K562 (cell line): ENCODE results near the gene CD48. TPM values are rescaled to one million over a fixed set of nuclear protein-coding genes. Genes with fewer than 3 reads are reported as not detected.

Experiments used
- ATAC-seq: fragments of 200-7000 bp; cut with Tn5 transposase; 3 replicates; pipeline ENCODE4 v1.9.1; 2020; ENCODE audit warnings: moderate library complexity
- BruUV-seq: library from RNA; stranded (reverse); fragments of 400-500 nt; replicated peaks from 2 replicates; lab custom pipeline; 2021; lab: Mats Ljungman, UMichigan
- CTCF ChIA-PET: fragments of 300-600 bp; formaldehyde crosslinking; extraction: SDS; loops from one replicate; lab custom pipeline; 2021; ENCODE audit warnings: low intra/inter-chr PET ratio; lab: Yijun Ruan, JAX
- POLR2A ChIA-PET: fragments of 300-600, 350-650 bp; sonication (Branson Sonifier 250); formaldehyde crosslinking; extraction: SDS; loops from one replicate; lab custom pipeline; 2021; ENCODE audit warnings: antibody characterized with exemption, inconsistent platforms; lab: Yijun Ruan, JAX
- DNase-seq, 4 experiments: peaks; one replicate each; pipeline versions ENCODE4 v3.0.0 to v3.0.0-alpha.2; 2011 to 2018; ENCODE audit warnings: low spot score in 3 of 4, mixed read lengths in 3 of 4; ENCODE audit errors: extremely low read depth in 1 of 4
- FAIRE-seq: peaks from 2 replicates; lab custom pipeline; 2011; peaks lifted over from hg19 to GRCh38; lab: Jason Lieb, UNC
- H2AFZ ChIP-seq: 2 replicates; pipeline ENCODE4 v1.6.0; 2011; ENCODE audit warnings: low read depth, low read length, control low read depth, inconsistent platforms
- H3K27ac ChIP-seq: fragments of 200-600 bp; 3 replicates; pipeline ENCODE4 v1.8.0; 2011; ENCODE audit warnings: low read depth, mild to moderate bottlenecking, control low read depth, inconsistent platforms, low read length, moderate library complexity, mixed read lengths; ENCODE audit errors: extremely low read depth
- H3K27me3 ChIP-seq, 2 experiments: fragments of 300-600 bp in 1 of 2; 2 replicates in 1 of 2; 3 replicates in 1 of 2; pipeline versions ENCODE4 v1.6.0 to v1.8.0; 2011; ENCODE audit warnings: inconsistent platforms in 2 of 2, low read length in 2 of 2, mild to moderate bottlenecking in 1 of 2, mixed read lengths in 1 of 2, moderate library complexity in 1 of 2; ENCODE audit not compliant: control insufficient read depth in 2 of 2, insufficient read depth in 2 of 2
- H3K36me3 ChIP-seq: fragments of 300-600 bp; 3 replicates; pipeline ENCODE4 v1.8.0; 2011; ENCODE audit warnings: mild to moderate bottlenecking, low read length, inconsistent platforms; ENCODE audit not compliant: control insufficient read depth, insufficient read depth
- H3K4me1 ChIP-seq, 2 experiments: fragments of 200-600 bp in 1 of 2; replicated peaks in 1 of 2; 2 replicates in 1 of 2; 3 replicates in 1 of 2; pipeline versions ENCODE4 v1.5.1 to v1.8.0; 2011; ENCODE audit warnings: inconsistent platforms in 2 of 2, low read length in 2 of 2, mild to moderate bottlenecking in 1 of 2, mixed read lengths in 1 of 2, moderate library complexity in 1 of 2; ENCODE audit not compliant: control insufficient read depth in 2 of 2, insufficient read depth in 2 of 2
- H3K4me2 ChIP-seq: 2 replicates; pipeline ENCODE4 v1.6.1; 2011; ENCODE audit warnings: low read length, control low read depth, inconsistent platforms, mixed read lengths; ENCODE audit not compliant: insufficient read depth
- H3K4me3 ChIP-seq: fragments of 200-600 bp; sonication (generic), shearing (Covaris generic); 2 replicates; pipeline ENCODE4 v1.5.1; 2016; ENCODE audit warnings: control low read depth, inconsistent platforms
- H3K79me2 ChIP-seq: fragments of 200-600 bp; 3 replicates; pipeline ENCODE4 v1.8.0; 2011; ENCODE audit warnings: low read length, inconsistent platforms; ENCODE audit not compliant: control insufficient read depth, insufficient read depth
- H3K9ac ChIP-seq, 2 experiments: 2 replicates each; pipeline versions ENCODE4 v1.6.0 to v1.6.1; 2011; ENCODE audit warnings: low read depth in 2 of 2, low read length in 2 of 2, control low read depth in 1 of 2, inconsistent platforms in 1 of 2, mild to moderate bottlenecking in 1 of 2, mixed read lengths in 1 of 2; ENCODE audit not compliant: insufficient read depth in 1 of 2
- H3K9me1 ChIP-seq: one replicate; pipeline ENCODE4 v1.6.0; 2011; ENCODE audit warnings: inconsistent platforms, mild to moderate bottlenecking, low read length, moderate library complexity; ENCODE audit not compliant: control insufficient read depth, insufficient read depth
- H3K9me3 ChIP-seq: replicated peaks from 2 replicates; pipeline ENCODE4 v1.5.1; 2011; ENCODE audit warnings: low read depth, low read length, inconsistent platforms; ENCODE audit not compliant: control insufficient read depth, insufficient read depth
- H4K20me1 ChIP-seq: replicated peaks from 2 replicates; pipeline ENCODE4 v1.6.1; 2011; ENCODE audit warnings: low read length, inconsistent platforms, mixed read lengths; ENCODE audit not compliant: control insufficient read depth, insufficient read depth
- CBFA2T2 ChIP-seq: fragments of 450-650 bp; conservative IDR thresholded peaks from 2 replicates; pipeline ENCODE4 v1.6.1; 2017; ENCODE audit warnings: mild to moderate bottlenecking
- CC2D1A ChIP-seq: fragments of 450-650 bp; IDR thresholded peaks from 2 replicates; pipeline ENCODE4 v1.6.1; 2017; ENCODE audit warnings: mild to moderate bottlenecking
- FOXK2 ChIP-seq, 2 experiments: fragments of 450-650 bp; IDR thresholded peaks in 1 of 2; conservative IDR thresholded peaks in 1 of 2; 2 replicates each; pipeline ENCODE4 v1.6.1; 2016; ENCODE audit warnings: low read depth in 2 of 2, mild to moderate bottlenecking in 1 of 2
- MNT ChIP-seq, 2 experiments: fragments of 450-650 bp; conservative IDR thresholded peaks; 2 replicates each; pipeline ENCODE4 v1.6.1; 2017; ENCODE audit warnings: mild to moderate bottlenecking in 2 of 2, moderate library complexity in 2 of 2
- PHTF2 ChIP-seq: fragments of 250-450 bp; sonication (Bioruptor Pico); IDR thresholded peaks from 2 replicates; pipeline ENCODE4 v1.5.0; 2021; ENCODE audit warnings: mild to moderate bottlenecking
- SREBF1 ChIP-seq: fragments of 150-350 bp; IDR thresholded peaks from 2 replicates; pipeline ENCODE4 v1.6.1; 2014; ENCODE audit warnings: antibody characterized with exemption, low read depth, low read length, borderline replicate concordance
- TRIM25 ChIP-seq: fragments of 450-650 bp; IDR thresholded peaks from 2 replicates; pipeline ENCODE4 v1.7.0; 2016; ENCODE audit warnings: borderline replicate concordance
- ZFPM2 ChIP-seq: fragments of 250-450 bp; sonication (Bioruptor Pico); IDR thresholded peaks from 2 replicates; pipeline ENCODE4 v1.5.1; 2022; ENCODE audit warnings: mild to moderate bottlenecking
- WGBS: fragments of 100-300 bp; shearing (Covaris generic); methylation state at CpG from one replicate; pipeline ENCODE4 v1.1.6; 2016; ENCODE audit warnings: low coverage, mixed read lengths; ENCODE audit not compliant: insufficient coverage; ENCODE audit errors: missing lambda C conversion rate; 5-methylcytosine and 5-hydroxymethylcytosine counted together
- in situ Hi-C: fragments of 300-500 bp; cut with MboI; formaldehyde crosslinking; loops from 4 replicates; pipeline ENCODE4 v1.15.0; 2018; ENCODE audit warnings: inconsistent platforms, mixed read lengths
- intact Hi-C: fragments of 100-400 bp; cut with micrococcal nuclease; formaldehyde crosslinking; loops from 2 replicates; pipeline ENCODE4 v1.14.2; 2022
- polyA plus RNA-seq, 8 experiments: library from polyadenylated mRNA; depleted of rRNA in 4 of 8; stranded (reverse) in 5 of 8; unstranded in 3 of 8; fragments of >200 nt; fragmentation: Nextera tagmentation in 2 of 8; fragmentation: Illumina TruSeq in 1 of 8; extraction: Ambion mirVana in 2 of 8; extraction: Trizol in 1 of 8; gene quantifications; 2 replicates each; pipeline versions ENCODE4 v1.2.1 to v1.2.3, GENCODE V29; 2011 to 2014; ENCODE audit warnings: inconsistent platforms in 1 of 8, missing spikeins in 1 of 8
- total RNA-seq, 7 experiments: library from RNA; depleted of rRNA in 6 of 7; stranded (reverse); fragments of >200 nt in 6 of 7; fragmentation: Illumina TruSeq in 2 of 7; extraction: Trizol in 2 of 7; gene quantifications; 2 replicates each; pipeline versions ENCODE4 v1.2.1 to v1.2.3, GENCODE V29; 2011 to 2021; ENCODE audit warnings: low replicate concordance in 1 of 7

The CD48 gene
- total and polyA plus RNA-seq, 9 of the 15 experiments (the other 6 are each of a cell fraction or from before 2014, with no cell fraction given): 0.10 to 0.42 (median 0.29) TPM; not detected in 3

- ChIA-PET CTCF (no interaction called here), POLR2A (interaction anchor here (0.7 kb wide), 1 partner anchor 302 kb away, joined by 3 read pairs; no protein-coding TSS in a partner anchor)
- Histone ChIP-seq H3K4me1 (no peaks in the 10 kb centered on the region; a peak in 1 of 5 replicates), H3K9me3 (no peaks in the 10 kb centered on the region), H3K27ac (no peak overlapping the region), H3K9ac (no peak overlapping the region), H4K20me1 (no peaks in the 10 kb centered on the region), H3K4me2 (no peak overlapping the region), H2AFZ (no peak overlapping the region), H3K36me3 (no peaks in the 10 kb centered on the region), H3K4me3 (no peak overlapping the region), H3K79me2 (no peaks in the 10 kb centered on the region), H3K9me1 (no peaks in the 10 kb centered on the region), H3K27me3 (peaks cover 5 to 16% of the 10 kb centered on the region in 2 experiments; a peak in 3 of 5 replicates)
- intact Hi-C loops (no loop called here), in situ Hi-C loops (no loop called here)
- no TSS peak for BruUV-seq
- FAIRE-seq (no peak), ATAC-seq (no peak), DNase-seq (no peak)
- no peak for TF ChIP-seq ZFPM2 (CRISPR knock-in tag)
- no peak for TF ChIP-seq FOXK2 (conservative IDR thresholded peaks at IDR 0.05 in 1 of 2, IDR thresholded peaks at IDR 0.05 in 1 of 2; ENCODE audit: low read depth in 2 of 2)
- no peak for TF ChIP-seq PHTF2 (CRISPR knock-in tag)
- TF ChIP-seq SREBF1: no peak
These were observed 36.1 kb upstream of the CD48 start for GRCh38 chr1:160747717-160748116.

- H3K27ac ChIP-seq: no peak overlapping the region
These were observed 35.3 kb upstream of the CD48 start for GRCh38 chr1:160746836-160747500.

More at GRCh38 chr1:160746836-160747500, 35.3 kb upstream of the CD48 start:
- no TSS peak for BruUV-seq
- FAIRE-seq: no peak
- Histone ChIP-seq H4K20me1 (no peaks in the 10 kb centered on the region), H3K9ac (no peak overlapping the region), H3K4me2 (no peak overlapping the region), H3K9me3 (no peaks in the 10 kb centered on the region), H2AFZ (no peak overlapping the region), H3K79me2 (no peaks in the 10 kb centered on the region), H3K4me3 (no peak overlapping the region), H3K4me1 (peaks cover 0 to 5% of the 10 kb centered on the region in 2 experiments; a peak in 2 of 5 replicates)
- no peak for ATAC-seq
- WGBS: 5% methylated on average over 7 of the region's 7 CpGs
- CTCF ChIA-PET: no interaction called here
- POLR2A ChIA-PET: no interaction called here
- no peak for DNase-seq
- in situ Hi-C loops: no loop called here
- no peak for TF ChIP-seq TRIM25
- TF ChIP-seq CBFA2T2: no peak
- TF ChIP-seq MNT (conservative IDR thresholded peaks at IDR 0.05): no peak
- TF ChIP-seq CC2D1A: no peak
- TF ChIP-seq, all 486 proteins: peak for 0
- peaks cover 2 to 16% of the 10 kb centered on the region in 2 experiments; a peak in 3 of 5 replicates for H3K27me3 ChIP-seq
- no peaks in the 10 kb centered on the region for H3K36me3 ChIP-seq
- H3K9me1 ChIP-seq: no peaks in the 10 kb centered on the region
- intact Hi-C loops: no loop called here
